NOMO-1 (cell line): Measurements from ENCODE around the gene CACNA1I.

Experiments used
- DNase-seq, 2 experiments: peaks; one replicate each; lab custom pipeline; 2025; ENCODE audit not compliant: unreplicated experiment in 2 of 2; lab: John Stamatoyannopoulos, UW

CACNA1I gene

DNA sequence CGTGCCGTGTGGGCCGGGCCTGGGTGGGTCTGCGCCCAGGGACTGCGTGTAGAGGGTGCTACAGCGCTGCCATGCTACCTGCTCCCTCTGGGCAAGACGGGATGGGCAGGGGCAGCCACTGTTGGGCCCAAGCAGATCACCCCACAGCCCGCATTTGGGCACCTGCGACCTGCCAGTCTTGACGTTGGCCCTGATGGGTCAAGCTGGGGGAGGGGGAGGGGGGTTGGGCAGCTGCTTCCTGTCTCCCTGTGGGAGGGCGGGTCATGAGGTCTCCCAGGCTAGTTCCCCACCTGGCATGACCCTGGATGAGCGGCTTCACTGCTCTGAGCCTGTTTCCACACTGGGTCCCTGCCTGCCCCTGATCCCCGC is 35.2 kb upstream of the CACNA1I start:
- DNase-seq = no peak

DNA sequence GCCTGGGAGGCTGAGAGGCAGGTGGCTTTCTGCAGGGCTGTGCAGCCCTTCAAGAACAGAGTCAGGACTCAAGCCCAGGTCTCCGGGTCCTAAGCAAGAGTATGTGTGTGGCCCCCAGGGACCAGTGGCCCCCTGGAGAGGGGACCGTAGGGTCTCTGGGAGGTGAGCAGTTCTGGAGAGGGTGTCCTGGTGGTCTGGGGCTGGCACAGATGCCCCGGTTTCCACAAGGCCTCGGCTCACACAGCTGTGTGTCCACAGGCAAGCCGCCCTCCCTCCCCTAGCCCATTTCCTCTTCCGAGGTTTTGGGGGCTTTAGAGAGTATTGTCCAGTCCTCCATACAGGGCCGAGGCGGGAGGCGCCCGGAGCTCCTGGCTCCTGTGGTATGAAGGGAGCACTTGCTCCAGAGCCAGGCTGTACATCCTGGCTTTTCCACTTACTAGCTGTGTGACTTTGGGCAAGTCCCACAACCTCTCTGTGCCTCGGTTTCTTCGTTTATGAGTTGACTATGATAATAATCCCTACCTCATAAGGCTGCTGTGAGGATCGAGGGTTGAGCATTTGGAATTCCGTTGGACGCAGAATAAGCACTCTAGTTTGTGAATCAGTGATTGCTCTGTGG is 34.6 kb upstream of the CACNA1I start:
- DNase-seq = no peak

- no peak for DNase-seq
Measured at GRCh38 chr22:39536711-39537110, 33.8 kb upstream of the CACNA1I start.

DNA sequence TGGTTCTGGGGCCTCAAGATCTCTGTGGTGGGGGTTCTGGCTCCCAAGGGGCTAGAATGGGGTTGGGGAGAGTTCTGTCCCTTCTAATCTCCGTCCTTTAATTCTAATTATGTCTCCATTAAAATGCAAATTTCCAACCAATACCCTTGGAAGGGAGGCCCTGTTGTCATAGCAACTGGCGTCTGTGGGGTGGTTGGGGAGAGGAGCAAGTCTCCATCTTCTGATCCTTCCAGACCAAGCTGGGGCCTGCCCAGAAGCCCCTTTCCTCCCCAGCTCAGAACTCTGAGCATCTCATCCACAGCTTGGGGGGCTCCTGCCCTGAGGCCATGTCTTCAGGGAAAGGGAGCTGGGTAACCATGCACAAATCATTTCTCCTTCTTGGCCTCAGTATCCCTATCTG is 32.6 kb upstream of the CACNA1I start:
- no peak for DNase-seq

DNA sequence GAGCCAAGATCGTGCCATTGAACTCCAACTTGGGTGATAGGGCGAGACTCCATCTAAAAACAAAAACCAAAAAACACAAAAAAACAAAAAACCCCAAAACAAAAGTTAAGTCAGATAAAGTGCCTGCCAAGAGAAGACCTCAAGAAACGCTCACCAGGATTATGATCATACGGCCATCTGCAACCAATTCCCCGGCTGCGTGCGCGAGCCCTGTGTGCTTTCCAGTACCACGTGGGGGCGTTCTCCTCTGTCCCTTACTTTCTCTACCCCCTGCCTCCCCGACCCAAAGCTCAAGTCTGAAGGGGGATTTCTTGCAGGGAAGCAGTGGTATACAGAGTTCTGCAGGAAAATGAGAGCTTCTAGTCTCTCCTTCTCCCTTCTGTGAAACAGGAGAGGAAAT is 27.5 kb upstream of the CACNA1I start:
- no peak for DNase-seq

DNA sequence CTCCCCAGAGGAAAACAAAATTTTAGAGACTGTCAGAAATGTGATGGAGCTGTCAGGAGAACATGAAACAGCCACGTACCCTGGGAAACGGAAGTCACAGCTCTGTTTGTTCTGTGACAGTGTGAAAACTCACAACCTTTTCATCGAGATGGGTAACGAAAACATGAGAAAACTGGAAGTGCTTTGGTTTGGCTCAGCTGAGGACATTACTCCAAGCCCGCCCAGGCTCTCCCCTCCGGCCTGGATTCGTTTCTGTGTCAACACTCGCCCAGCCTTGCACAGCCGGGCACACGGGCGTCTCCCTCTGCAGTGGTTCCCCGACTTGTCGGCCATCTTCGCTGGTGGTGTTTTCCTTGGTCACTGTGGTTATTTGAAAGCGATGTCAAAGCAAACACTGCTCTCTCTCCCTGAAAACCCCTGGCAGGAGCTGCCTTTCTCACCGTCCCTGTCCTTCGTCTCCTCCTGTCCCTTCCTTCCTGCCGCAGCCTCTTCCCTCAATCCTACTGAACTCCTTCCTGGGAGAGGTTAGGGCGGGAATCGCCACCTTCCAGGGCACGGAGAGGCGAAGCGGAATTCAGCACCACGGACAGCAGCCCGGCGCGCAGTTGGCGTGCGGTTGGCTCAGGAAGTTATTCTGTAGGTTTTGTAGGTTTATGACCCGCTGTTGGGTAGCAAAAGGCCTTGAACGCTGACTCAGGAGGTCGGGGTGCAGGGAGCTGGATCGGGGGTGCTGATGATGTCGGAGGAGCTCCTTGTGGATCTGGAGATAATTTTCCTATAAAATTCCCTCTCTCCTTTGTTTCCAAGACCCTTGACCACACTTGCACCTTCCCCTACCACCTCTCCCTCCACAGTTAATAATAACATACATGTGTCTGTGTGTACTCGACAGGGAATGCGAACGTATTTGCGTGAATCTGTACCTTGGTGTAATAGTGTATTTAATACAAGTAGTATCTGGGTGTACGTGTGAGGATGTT is 24.9 kb upstream of the CACNA1I start:
- DNase-seq = peak; percentile 31 to 36

DNA sequence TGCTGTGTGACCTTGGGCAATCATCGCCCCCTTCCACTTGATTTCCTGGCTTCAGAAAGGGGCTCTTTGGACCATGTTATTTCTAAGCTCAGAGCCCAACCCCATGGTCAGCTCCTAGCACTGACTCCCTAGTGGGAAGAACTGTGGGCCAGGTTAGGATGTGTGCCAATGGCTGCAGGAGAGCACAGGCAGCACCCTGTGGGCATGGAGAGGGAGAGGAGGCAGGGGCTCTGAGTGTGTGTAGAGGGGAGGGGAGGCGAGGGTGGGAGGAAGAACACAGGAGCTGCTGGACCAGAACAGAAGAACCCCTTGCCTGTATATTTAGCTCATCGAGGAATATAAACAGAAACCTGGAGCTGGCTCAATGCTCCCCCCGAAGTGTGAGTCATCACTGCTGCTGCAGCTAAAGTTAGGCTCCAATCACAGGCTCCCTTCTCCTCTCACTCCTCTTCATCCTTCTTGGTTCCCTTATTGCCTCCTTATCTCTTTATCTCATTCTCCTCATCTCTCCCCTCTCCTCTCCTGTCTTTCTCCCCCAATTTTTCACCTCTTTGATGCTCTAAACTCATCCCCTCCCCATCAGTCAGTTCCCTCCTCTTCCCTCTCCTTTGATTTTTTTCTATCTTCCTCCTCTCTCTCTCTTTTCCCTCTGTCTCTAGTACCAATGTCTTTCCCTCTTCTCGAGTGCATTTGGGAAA is 23.5 kb upstream of the CACNA1I start:
- DNase-seq = no peak

- DNase-seq = no peak
Measured at GRCh38 chr22:39547587-39547947, 23.0 kb upstream of the CACNA1I start.

- DNase-seq = no peak
Measured at GRCh38 chr22:39553429-39553828, 17.1 kb upstream of the CACNA1I start.

DNA sequence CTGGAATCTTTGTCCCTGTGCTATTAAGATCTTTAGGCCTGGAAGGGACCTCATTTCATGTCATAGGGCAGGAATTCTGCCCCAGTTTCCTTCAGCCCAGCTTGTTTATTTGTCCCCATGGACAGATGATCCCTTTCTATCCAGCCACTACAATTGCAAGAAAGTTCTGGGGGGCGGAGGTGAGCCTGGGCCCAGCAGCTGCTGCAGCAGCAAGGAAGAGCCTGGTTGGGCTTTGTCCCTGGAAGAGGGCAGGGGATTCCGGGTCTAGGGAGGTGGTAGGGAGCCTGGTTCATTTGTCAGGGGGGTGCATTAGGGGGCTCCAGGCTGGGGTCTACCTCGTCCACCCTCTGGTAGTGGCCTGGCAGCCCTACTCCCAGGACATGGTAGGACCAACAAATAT is 16.4 kb upstream of the CACNA1I start:
- DNase-seq = no peak

GRCh38 chr22:39556970-39557841 is 13.3 kb upstream of the CACNA1I start:
- DNase-seq = no peak

- no peak for DNase-seq
Measured at GRCh38 chr22:39558254-39558727, 12.3 kb upstream of the CACNA1I start.

DNA sequence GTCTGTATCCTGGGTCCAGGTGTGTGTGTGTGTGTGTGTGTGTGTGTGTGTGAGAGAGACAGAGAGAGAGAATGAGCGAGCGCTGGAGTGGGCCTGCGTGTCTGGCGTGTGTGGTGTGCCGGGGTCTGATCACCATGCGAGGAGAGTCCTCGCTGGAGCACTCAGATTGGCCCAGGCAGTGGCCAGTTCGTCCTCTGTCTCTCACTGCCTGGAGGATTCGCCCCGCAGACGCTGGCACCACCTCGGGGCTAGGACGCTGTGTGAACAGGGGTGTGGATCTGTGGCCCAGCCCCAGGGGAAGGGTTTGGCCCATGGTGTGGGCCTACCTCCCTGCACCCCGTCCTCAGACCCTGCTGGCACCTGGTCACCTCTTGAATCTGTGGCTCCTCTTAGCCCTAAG is 11.6 kb upstream of the CACNA1I start:
- DNase-seq = no peak

- DNase-seq = no peak
Measured at GRCh38 chr22:39559456-39560105, 11.0 kb upstream of the CACNA1I start.

GRCh38 chr22:39560127-39560526 is 10.4 kb upstream of the CACNA1I start:
- DNase-seq = no peak

DNA sequence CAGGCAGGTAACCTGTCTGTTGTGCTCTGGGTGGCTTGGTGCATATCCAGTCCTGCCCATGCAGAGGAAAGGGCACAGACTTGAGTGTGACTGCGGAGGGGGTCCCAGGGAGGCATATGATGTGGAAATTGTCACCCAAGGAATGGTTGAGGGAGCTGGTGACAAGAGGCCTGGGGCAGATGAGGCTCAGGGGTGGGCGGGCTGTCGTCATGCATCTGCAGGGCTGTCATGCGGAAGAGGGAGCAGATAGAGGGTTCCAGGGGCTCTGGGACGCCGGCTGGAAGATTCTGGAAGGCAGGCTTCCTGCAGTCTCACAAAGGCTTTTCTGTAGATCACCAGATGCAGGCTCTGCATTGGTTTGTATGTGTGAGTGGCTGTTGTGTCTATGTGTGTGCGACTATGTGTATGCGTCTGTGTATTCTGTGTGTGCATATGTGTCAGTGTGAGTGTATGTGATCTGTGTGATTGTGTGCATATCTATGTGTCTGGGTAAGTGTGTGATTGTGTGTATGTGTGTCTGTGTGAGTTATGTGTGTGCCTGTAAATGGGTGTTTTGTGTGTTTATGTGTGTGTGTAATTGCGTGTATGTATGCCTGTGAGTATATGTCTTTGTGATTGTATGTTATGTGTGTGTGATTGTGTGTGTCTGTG is 7.6 kb upstream of the CACNA1I start:
- DNase-seq = no peak

DNA sequence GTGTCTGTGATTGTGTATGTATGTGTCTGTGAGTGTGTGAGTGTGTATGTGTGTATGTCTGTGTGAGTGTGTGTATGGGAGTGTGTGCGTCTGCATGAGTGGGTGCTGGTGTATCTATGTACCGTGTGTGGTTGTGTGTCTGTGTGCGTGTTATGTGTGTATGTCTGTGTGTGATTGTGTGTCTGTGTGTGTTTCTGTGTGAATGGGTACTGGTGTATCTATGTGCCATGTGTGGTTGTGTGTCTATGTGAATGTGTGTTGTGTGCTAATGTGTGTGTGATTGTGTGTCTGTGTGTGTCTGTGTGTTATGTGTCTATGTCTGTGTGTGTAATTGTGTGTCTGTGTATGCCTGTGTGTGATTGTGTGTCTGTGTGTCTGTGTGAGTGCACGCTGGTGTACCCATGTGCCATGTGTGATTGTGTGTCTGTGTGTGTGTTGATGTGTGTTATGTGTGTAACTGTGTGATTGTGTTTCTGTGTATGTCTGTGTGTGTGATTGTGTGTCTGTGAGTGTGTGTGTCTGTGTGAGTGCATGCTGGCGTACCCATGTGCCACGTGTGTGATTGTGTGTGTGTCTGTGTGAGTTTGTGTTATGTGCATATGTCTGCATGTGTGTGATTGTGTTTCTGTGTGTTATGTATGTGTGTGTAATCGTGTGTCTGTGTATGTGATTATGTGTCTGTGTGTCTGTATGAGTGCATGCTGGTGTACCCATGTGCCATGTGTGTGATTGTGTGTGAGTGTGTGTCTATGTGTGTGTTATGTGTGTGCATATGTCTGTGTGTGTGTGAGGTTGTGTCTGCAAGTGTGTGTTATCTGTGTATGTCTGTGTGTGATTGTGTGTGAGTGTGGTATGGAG is 6.8 kb upstream of the CACNA1I start:
- DNase-seq = no peak

- DNase-seq = no peak
Measured at GRCh38 chr22:39565414-39565944, 5.1 kb upstream of the CACNA1I start.
